DND-41 (cell line): Measurements from ENCODE around the gene ZNF575.
A peak's percentile ranks its signal among the peaks of the same experiment; 100 is the strongest.

Experiments used
- ATAC-seq: fragments of 200-7000 bp; cut with Tn5 transposase; 3 replicates; pipeline ENCODE4 v1.9.1; 2021; ENCODE audit warnings: low read depth; ENCODE audit not compliant: insufficient read depth
- DNase-seq: peaks from one replicate; pipeline ENCODE4 v3.0.0-alpha.2; 2020
- H2AFZ ChIP-seq: 2 replicates; pipeline ENCODE4 v1.6.0; 2012; ENCODE audit warnings: low read depth, low read length
- H3K27ac ChIP-seq: 2 replicates; pipeline ENCODE4 v1.5.1; 2012; ENCODE audit warnings: low read length, inconsistent platforms
- H3K27me3 ChIP-seq: fragments of 200-600 bp; sonication (generic); 2 replicates; pipeline ENCODE4 v1.6.0; 2012; ENCODE audit warnings: low read length, mild to moderate bottlenecking, inconsistent platforms; ENCODE audit not compliant: insufficient read depth, poor library complexity
- H3K36me3 ChIP-seq: 2 replicates; pipeline ENCODE4 v1.5.1; 2012; ENCODE audit warnings: low read length, inconsistent platforms; ENCODE audit not compliant: insufficient read depth
- H3K4me1 ChIP-seq: 2 replicates; pipeline ENCODE4 v1.5.1; 2012; ENCODE audit warnings: mild to moderate bottlenecking, low read length; ENCODE audit not compliant: insufficient read depth
- H3K4me2 ChIP-seq: 2 replicates; pipeline ENCODE4 v1.6.0; 2012; ENCODE audit warnings: mild to moderate bottlenecking, moderate library complexity, low read length, inconsistent platforms; ENCODE audit not compliant: insufficient read depth
- H3K4me3 ChIP-seq, 2 experiments: fragments of 200-600 bp in 1 of 2; shearing (Covaris generic) in 1 of 2; 2 replicates each; pipeline ENCODE4 v1.5.1; 2012 to 2016; ENCODE audit warnings: inconsistent platforms in 2 of 2, low read length in 2 of 2, mild to moderate bottlenecking in 2 of 2, low read depth in 1 of 2, moderate library complexity in 1 of 2
- H3K79me2 ChIP-seq: 2 replicates; pipeline ENCODE4 v1.6.0; 2012; ENCODE audit warnings: low read length, inconsistent platforms; ENCODE audit not compliant: insufficient read depth
- H3K9ac ChIP-seq: 2 replicates; pipeline ENCODE4 v1.6.0; 2012; ENCODE audit warnings: low read depth, mild to moderate bottlenecking, inconsistent platforms, low read length, moderate library complexity
- H3K9me3 ChIP-seq: 2 replicates; pipeline ENCODE4 v1.5.1; 2012; ENCODE audit warnings: low read length, moderate library complexity, mild to moderate bottlenecking, inconsistent platforms; ENCODE audit not compliant: insufficient read depth, severe bottlenecking
- H4K20me1 ChIP-seq: 2 replicates; pipeline ENCODE4 v1.6.0; 2012; ENCODE audit warnings: low read length; ENCODE audit not compliant: insufficient read depth
- CTCF ChIP-seq: IDR thresholded peaks from 2 replicates; pipeline ENCODE4 v1.5.1; 2012; ENCODE audit warnings: borderline replicate concordance, low read length, moderate library complexity, mild to moderate bottlenecking; ENCODE audit not compliant: poor library complexity, severe bottlenecking; ENCODE audit errors: extremely low read depth
- EZH2 ChIP-seq: IDR thresholded peaks from 3 replicates; pipeline ENCODE4 v1.6.1; 2012; ENCODE audit warnings: borderline replicate concordance, low read depth, mild to moderate bottlenecking, moderate library complexity, low read length, inconsistent platforms; ENCODE audit not compliant: severe bottlenecking

The ZNF575 gene

GRCh38 chr19:43524922-43525835 is 7.8 kb upstream of the ZNF575 start:
- Histone ChIP-seq H3K9ac (peak overlapping the region; percentile 83; the same call in 1 of the 2 replicates), H3K27ac (no peak overlapping the region), H3K27me3 (no peaks in the 10 kb centered on the region), H3K4me1 (peaks cover 35% of the 10 kb centered on the region), H3K36me3 (no peaks in the 10 kb centered on the region), H3K9me3 (no peaks in the 10 kb centered on the region), H3K79me2 (no peaks in the 10 kb centered on the region), H4K20me1 (peaks cover 4% of the 10 kb centered on the region; the same call in 1 of the 2 replicates), H3K4me3 (peak overlapping the region in 1 of 2 experiments; percentile 95; a peak in 2 of 4 replicates), H3K4me2 (peak overlapping the region; percentile 96), H2AFZ (no peak overlapping the region)
- no peak for ATAC-seq
- no peak for DNase-seq
- TF ChIP-seq EZH2 (no peak), CTCF (no peak)

GRCh38 chr19:43525836-43526771 is 6.9 kb upstream of the ZNF575 start:
- no peaks in the 10 kb centered on the region for H3K9me3 ChIP-seq
- peak overlapping the region; percentile 96 for H3K4me2 ChIP-seq
- peak overlapping the region; percentile 94 for H2AFZ ChIP-seq
- H3K9ac ChIP-seq = peak overlapping the region; percentile 83
- no peak for ATAC-seq
- no peak for DNase-seq
- no peak for TF ChIP-seq EZH2
- TF ChIP-seq CTCF = no peak
- no peaks in the 10 kb centered on the region for H3K27me3 ChIP-seq
- H3K27ac ChIP-seq = no peak overlapping the region; the same call in 1 of the 2 replicates
- H3K79me2 ChIP-seq = no peaks in the 10 kb centered on the region
- peaks cover 4% of the 10 kb centered on the region; the same call in 1 of the 2 replicates for H4K20me1 ChIP-seq
- no peaks in the 10 kb centered on the region for H3K36me3 ChIP-seq
- peak overlapping the region; percentile 91 to 95; a peak in 3 of 4 replicates for H3K4me3 ChIP-seq
- peaks cover 35% of the 10 kb centered on the region for H3K4me1 ChIP-seq

- Histone ChIP-seq H3K36me3 (no peaks in the 10 kb centered on the region), H3K9me3 (no peaks in the 10 kb centered on the region), H3K4me3 (peak within 1 kb of the TSS; percentile 91 to 95), H3K27ac (peak within 1 kb of the TSS; percentile 69), H3K4me1 (peaks cover 35% of the 10 kb centered on the region), H3K79me2 (no peaks in the 10 kb centered on the region), H3K4me2 (peak within 1 kb of the TSS; percentile 96), H2AFZ (peak within 1 kb of the TSS; percentile 94), H4K20me1 (peaks cover 4% of the 10 kb centered on the region; the same call in 1 of the 2 replicates), H3K9ac (peak within 1 kb of the TSS; percentile 83), H3K27me3 (no peaks in the 10 kb centered on the region)
- peak; percentile 77 for DNase-seq
- TF ChIP-seq CTCF = peak; percentile 8
- TF ChIP-seq EZH2 = no peak
- peak; percentile 95 for ATAC-seq
These were observed 5.8 kb upstream of the ZNF575 start, which contains the start of gene ETHE1 for GRCh38 chr19:43526884-43527859. Gene ETHE1 (minus strand): TSS chr19:43527201. CDS start chr19:43527177, 24 bp downstream.
